Naive thymus-derived CD4-positive, alpha-beta T cell (primary cell): ENCODE measurements around the gene MAP2K7. TPM values are rescaled to one million over a fixed set of nuclear protein-coding genes. Genes with fewer than 3 reads are reported as not detected.
"Not testable (repeated sequence)": the region's sequence is repeated elsewhere in the genome, so short reads cannot be mapped to it uniquely, and the experiment has no call there.

Experiments used
- ATAC-seq: fragments of 150-1000 bp; cut with Tn5 transposase; 2 replicates; pipeline ENCODE4 v1.10.0; 2021; ENCODE audit warnings: mild to moderate bottlenecking, moderate library complexity
- CTCF ChIA-PET: fragments of 350-600 bp; sonication (Branson Sonifier 250); formaldehyde crosslinking; loops from one replicate; lab custom pipeline; 2021; ENCODE audit warnings: antibody characterized with exemption; lab: Charles Lee
- POLR2A ChIA-PET: fragments of 350-600 bp; sonication (Branson Sonifier 250); formaldehyde crosslinking; loops from one replicate; lab custom pipeline; 2021; ENCODE audit warnings: antibody characterized with exemption, inconsistent platforms; lab: Charles Lee
- DNase-seq, 9 donors: peaks; one replicate each; pipeline versions ENCODE4 v3.0.0 to v3.0.0-alpha.2; 2020 to 2022; ENCODE audit warnings: mixed read lengths in 1 of 9
- H3K27ac ChIP-seq: one replicate; pipeline ENCODE4 v1.7.0; 2013; ENCODE audit warnings: mild to moderate bottlenecking, low read depth, low read length, moderate library complexity
- H3K27me3 ChIP-seq, 2 donors: one replicate each; pipeline ENCODE4 v1.7.0; 2013; ENCODE audit warnings: low read length in 2 of 2, mild to moderate bottlenecking in 2 of 2, moderate library complexity in 2 of 2; ENCODE audit not compliant: control insufficient read depth in 2 of 2, insufficient read depth in 2 of 2
- H3K36me3 ChIP-seq, 3 experiments: 1 replicate in 2 of 3; 2 replicates in 1 of 3; pipeline ENCODE4 v1.7.0; 2013; ENCODE audit warnings: low read length in 3 of 3, mild to moderate bottlenecking in 3 of 3, moderate library complexity in 1 of 3; ENCODE audit not compliant: insufficient read depth in 3 of 3, control insufficient read depth in 2 of 3
- H3K4me1 ChIP-seq, 2 donors: one replicate each; pipeline ENCODE4 v1.7.0; 2013; ENCODE audit warnings: low read length in 2 of 2, mild to moderate bottlenecking in 2 of 2, moderate library complexity in 1 of 2; ENCODE audit not compliant: control insufficient read depth in 2 of 2, insufficient read depth in 2 of 2
- H3K4me3 ChIP-seq: 2 replicates; pipeline ENCODE4 v1.7.0; 2013; ENCODE audit warnings: mild to moderate bottlenecking, low read length
- H3K9me3 ChIP-seq, 3 experiments: 1 replicate in 2 of 3; 2 replicates in 1 of 3; pipeline ENCODE4 v1.7.0; 2013; ENCODE audit warnings: low read length in 3 of 3; ENCODE audit not compliant: control insufficient read depth in 2 of 3
- H3K27ac Mint-ChIP-seq, 9 donors: one replicate each; pipeline ENCODE4 v1.8.0; 2020 to 2022; ENCODE audit warnings: mixed read lengths in 9 of 9, mild to moderate bottlenecking in 8 of 9, moderate library complexity in 5 of 9, inconsistent platforms in 2 of 9
- H3K27me3 Mint-ChIP-seq, 5 donors: one replicate each; pipeline ENCODE4 v1.8.0; 2021 to 2022; ENCODE audit warnings: mixed read lengths in 5 of 5, mild to moderate bottlenecking in 1 of 5
- H3K36me3 Mint-ChIP-seq, 5 donors: one replicate each; pipeline ENCODE4 v1.8.0; 2020 to 2022; ENCODE audit warnings: mixed read lengths in 5 of 5, mild to moderate bottlenecking in 3 of 5, inconsistent platforms in 1 of 5
- H3K4me1 Mint-ChIP-seq, 7 donors: one replicate each; pipeline ENCODE4 v1.8.0; 2020 to 2022; ENCODE audit warnings: mixed read lengths in 7 of 7, mild to moderate bottlenecking in 3 of 7, inconsistent platforms in 1 of 7
- H3K4me3 Mint-ChIP-seq, 10 donors: one replicate each; pipeline ENCODE4 v1.8.0; 2020 to 2022; ENCODE audit warnings: mild to moderate bottlenecking in 10 of 10, mixed read lengths in 10 of 10, moderate library complexity in 6 of 10, inconsistent platforms in 2 of 10
- H3K9me3 Mint-ChIP-seq, 11 donors: one replicate each; pipeline ENCODE4 v1.8.0; 2020 to 2022; ENCODE audit warnings: mixed read lengths in 11 of 11, mild to moderate bottlenecking in 4 of 11, inconsistent platforms in 1 of 11, moderate library complexity in 1 of 11
- intact Hi-C, 2 donors: fragments of 100-400 bp; cut with micrococcal nuclease; formaldehyde crosslinking; loops; one replicate each; pipeline ENCODE4 v1.15.1; 2023
- polyA plus RNA-seq, 2 donors: library from polyadenylated mRNA; unstranded; fragments of 300-500 nt; fragmentation: Illumina TruSeq; gene quantifications; one replicate each; pipeline ENCODE4 v1.2.3, GENCODE V29; 2021
- total RNA-seq, 6 experiments: library from RNA in 5 of 6; stranded (reverse) in 5 of 6; gene quantifications; 1 replicate in 5 of 6; 2 replicates in 1 of 6; pipeline ENCODE4 v1.2.3 and lab custom pipeline; 2021 to 2026

Gene MAP2K7
- total and polyA plus RNA-seq, 7 experiments from 2014 or later: 1.8 to 109 (median 64.4) TPM

- ChIA-PET CTCF (interaction anchor here (0.6 to 1.0 kb wide), 3 partner anchors 55 to 930 kb away, joined by 3 to 4 read pairs (median 3); no protein-coding TSS in a partner anchor), POLR2A (interaction anchor here (0.8 to 1.4 kb wide), 3 partner anchors 12 to 20 kb away, joined by 3 to 6 read pairs (median 4); partner anchors contain the start of gene TIMM44)
- Mint-ChIP-seq H3K27me3 (no peaks in the 10 kb centered on the region), H3K4me3 (peak overlapping the region in 2 of 10 donors; percentile 34 to 51), H3K27ac (peak overlapping the region in 3 of 9 donors; percentile 16 to 78 (median 23)), H3K36me3 (peaks cover 0 to 5% (median 3%) of the 10 kb centered on the region in 5 donors), H3K4me1 (peaks cover under 1 to 24% (median 9%) of the 10 kb centered on the region in 7 donors), H3K9me3 (no peaks in the 10 kb centered on the region)
- H3K36me3 ChIP-seq: peaks cover 0 to 33% (median 9%) of the 10 kb centered on the region in 3 experiments
- no peak overlapping the region for H3K27ac ChIP-seq
- intact Hi-C loops: loop anchor here in 1 of 2 donors (10.0 kb wide), 1 partner anchor 864 kb away; the partner anchor contains the start of gene ZNF557
- H3K27me3 ChIP-seq: no peaks in the 10 kb centered on the region
- no peaks in the 10 kb centered on the region for H3K9me3 ChIP-seq
- DNase-seq (no peak), ATAC-seq (no peak)
- peaks cover 0 to 4% of the 10 kb centered on the region in 2 donors for H3K4me1 ChIP-seq
- H3K4me3 ChIP-seq: no peak overlapping the region
Measured at GRCh38 chr19:7928334-7928706, 24.6 kb downstream of the MAP2K7 start.

- Mint-ChIP-seq H3K4me3 (no peak overlapping the region), H3K36me3 (peaks cover 0 to 5% (median 3%) of the 10 kb centered on the region in 5 donors), H3K27ac (peak overlapping the region in 5 of 9 donors; percentile 8 to 71 (median 49)), H3K9me3 (no peaks in the 10 kb centered on the region), H3K27me3 (no peaks in the 10 kb centered on the region), H3K4me1 (peaks cover 0 to 19% (median 9%) of the 10 kb centered on the region in 7 donors)
- Histone ChIP-seq H3K36me3 (peaks cover 0 to 40% (median 15%) of the 10 kb centered on the region in 3 experiments), H3K27me3 (no peaks in the 10 kb centered on the region), H3K4me3 (no peak overlapping the region), H3K4me1 (peaks cover 0 to 4% of the 10 kb centered on the region in 2 donors), H3K27ac (peak overlapping the region; percentile 29), H3K9me3 (no peaks in the 10 kb centered on the region)
- intact Hi-C loops: loop anchor here (1.0 to 10.0 kb wide), 2 partner anchors 14 to 864 kb away; partner anchors contain the start of genes TIMM44 (in 1 of the 2) and ZNF557 (in 1 of the 2)
- ATAC-seq (peak; percentile 78), DNase-seq (peak; percentile 56 to 81 (median 65))
- ChIA-PET POLR2A (interaction anchor here (0.6 to 1.4 kb wide), 2 partner anchors 8 to 15 kb away, joined by 4 to 6 read pairs; partner anchors contain the start of gene TIMM44), CTCF (interaction anchor here (0.7 to 1.1 kb wide), 3 partner anchors 11 to 931 kb away, joined by 3 to 4 read pairs (median 3); no protein-coding TSS in a partner anchor)
Measured at GRCh38 chr19:7928741-7929701, 25.3 kb downstream of the MAP2K7 start.

GRCh38 chr19:7930030-7930429 lies 26.4 kb downstream of the MAP2K7 start:
- H3K4me3 ChIP-seq, H3K27ac ChIP-seq, H3K36me3 Mint-ChIP-seq, intact Hi-C loops, H3K4me1 ChIP-seq, H3K27me3 Mint-ChIP-seq, DNase-seq, POLR2A ChIA-PET, ATAC-seq, H3K9me3 ChIP-seq, H3K27me3 ChIP-seq, H3K9me3 Mint-ChIP-seq, H3K4me3 Mint-ChIP-seq: not testable (repeated sequence)
- H3K4me1 Mint-ChIP-seq: peaks cover 0 to 14% (median 7%) of the 10 kb centered on the region in 7 donors
- H3K36me3 ChIP-seq: peaks cover 0 to 50% (median 15%) of the 10 kb centered on the region in 3 experiments
- CTCF ChIA-PET: interaction anchor here (1.1 kb wide), 1 partner anchor 10 kb away, joined by 3 read pairs; no protein-coding TSS in a partner anchor
- H3K27ac Mint-ChIP-seq: peak overlapping the region in 6 of 9 donors; percentile 9 to 64 (median 37)

- DNase-seq: no peak
- Histone ChIP-seq H3K36me3 (peaks cover 0 to 57% (median 21%) of the 10 kb centered on the region in 3 experiments), H3K4me3 (no peak overlapping the region), H3K27ac (no peak overlapping the region), H3K9me3 (no peaks in the 10 kb centered on the region), H3K27me3 (no peaks in the 10 kb centered on the region), H3K4me1 (peaks cover 0 to 4% of the 10 kb centered on the region in 2 donors)
- Mint-ChIP-seq H3K4me3 (no peak overlapping the region), H3K27ac (no peak overlapping the region), H3K4me1 (peaks cover 0 to 11% (median 5%) of the 10 kb centered on the region in 7 donors), H3K27me3 (no peaks in the 10 kb centered on the region), H3K36me3 (peaks cover 0 to 9% (median 4%) of the 10 kb centered on the region in 5 donors), H3K9me3 (no peaks in the 10 kb centered on the region)
- intact Hi-C loops: no loop called here
- no peak for ATAC-seq
- ChIA-PET CTCF (interaction anchor here (1.4 kb wide), 1 partner anchor 10 kb away, joined by 8 read pairs; the partner anchor contains the start of gene SNAPC2), POLR2A (interaction anchor here (0.7 kb wide), 1 partner anchor 64 kb away, joined by 3 read pairs; no protein-coding TSS in a partner anchor)
Measured at GRCh38 chr19:7930765-7931164, 27.1 kb downstream of the MAP2K7 start.

GRCh38 chr19:7931221-7932061 lies 27.8 kb downstream of the MAP2K7 start:
- Mint-ChIP-seq H3K4me1 (peaks cover 0 to 9% (median 5%) of the 10 kb centered on the region in 7 donors), H3K27ac (no peak overlapping the region), H3K27me3 (no peaks in the 10 kb centered on the region), H3K4me3 (no peak overlapping the region), H3K9me3 (no peaks in the 10 kb centered on the region), H3K36me3 (peaks cover 0 to 9% (median 4%) of the 10 kb centered on the region in 5 donors)
- Histone ChIP-seq H3K4me3 (no peak overlapping the region), H3K9me3 (no peaks in the 10 kb centered on the region), H3K27me3 (no peaks in the 10 kb centered on the region), H3K4me1 (no peaks in the 10 kb centered on the region), H3K27ac (no peak overlapping the region), H3K36me3 (peaks cover 0 to 63% (median 23%) of the 10 kb centered on the region in 3 experiments)
- ChIA-PET CTCF (interaction anchor here (1.4 kb wide), 1 partner anchor 10 kb away, joined by 8 read pairs; the partner anchor contains the start of gene SNAPC2), POLR2A (interaction anchor here (0.7 kb wide), 1 partner anchor 65 kb away, joined by 3 read pairs; no protein-coding TSS in a partner anchor)
- ATAC-seq: no peak
- intact Hi-C loops: no loop called here
- no peak for DNase-seq
